Ishikawa (cell line): ENCODE data around the gene USP43.

Experiments
- CEBPB ChIP-seq: IDR thresholded peaks from 2 replicates; pipeline ENCODE4 v1.6.1; 2012
- RAD21 ChIP-seq: IDR thresholded peaks from 2 replicates; pipeline ENCODE4 v1.6.1; 2012; ENCODE audit warnings: low read depth

GRCh38 chr17:9776911-9777310, 131.6 kb downstream of the USP43 start:
- TF ChIP-seq CEBPB (no peak), RAD21 (no peak)
